HEK293 (cell line): ENCODE measurements around the gene DIO3.

Experiments
- CTCF ChIA-PET: fragments of 350-600 bp; formaldehyde crosslinking; extraction: SDS; loops from one replicate; lab custom pipeline; 2021; ENCODE audit warnings: antibody characterized with exemption; lab: Yijun Ruan, JAX
- POLR2A ChIA-PET: fragments of 300-600 bp; formaldehyde crosslinking; extraction: SDS; loops from one replicate; lab custom pipeline; 2020; ENCODE audit warnings: antibody characterized with exemption, inconsistent platforms; lab: Yijun Ruan, JAX
- H3K27ac ChIP-seq: fragments of 200-500 bp; sonication (Bioruptor generic); 2 replicates; pipeline ENCODE4 v1.5.1; 2014; ENCODE audit warnings: low read depth, low read length, control low read depth, inconsistent platforms; ENCODE audit errors: extremely low read depth
- H3K36me3 ChIP-seq, 2 experiments: fragments of 200-500 bp in 1 of 2; sonication (Bioruptor generic) in 1 of 2; 1 replicate in 1 of 2; 2 replicates in 1 of 2; pipeline ENCODE4 v1.5.1; 2014 to 2017; ENCODE audit warnings: inconsistent platforms in 2 of 2, low read length in 2 of 2; ENCODE audit not compliant: control insufficient read depth in 2 of 2, insufficient read depth in 1 of 2
- H3K4me1 ChIP-seq: fragments of 200-500 bp; sonication (Bioruptor generic); 2 replicates; pipeline ENCODE4 v1.5.1; 2014; ENCODE audit warnings: mild to moderate bottlenecking, low read length, inconsistent platforms; ENCODE audit not compliant: control insufficient read depth, insufficient read depth
- H3K4me3 ChIP-seq: 2 replicates; pipeline ENCODE4 v1.5.1; 2011; ENCODE audit warnings: low read depth, mild to moderate bottlenecking, control low read depth, low read length, moderate library complexity
- H3K9me3 ChIP-seq: fragments of 200-500 bp; sonication (Bioruptor generic); 2 replicates; pipeline ENCODE4 v1.5.1; 2014; ENCODE audit warnings: low read depth, low read length, inconsistent platforms; ENCODE audit not compliant: control insufficient read depth, insufficient read depth
- FEZF1 ChIP-seq: fragments of 450-650 bp; formaldehyde crosslinking; IDR thresholded peaks from 2 replicates; pipeline ENCODE4 v1.5.1; 2016; ENCODE audit warnings: missing biosample characterization, missing genetic modification characterization
- SCRT1 ChIP-seq: fragments of 450-650 bp; formaldehyde crosslinking; IDR thresholded peaks from 2 replicates; pipeline ENCODE4 v1.5.1; 2016; ENCODE audit warnings: missing biosample characterization, missing genetic modification characterization, borderline replicate concordance
- SCRT2 ChIP-seq: fragments of 450-650 bp; formaldehyde crosslinking; IDR thresholded peaks from 2 replicates; pipeline ENCODE4 v1.5.1; 2016; ENCODE audit warnings: missing biosample characterization, missing genetic modification characterization
- SP7 ChIP-seq: fragments of 450-650 bp; formaldehyde crosslinking; IDR thresholded peaks from 2 replicates; pipeline ENCODE4 v1.5.1; 2016; ENCODE audit warnings: missing biosample characterization, missing genetic modification characterization
- ZIC2 ChIP-seq: fragments of 450-650 bp; formaldehyde crosslinking; IDR thresholded peaks from 2 replicates; pipeline ENCODE4 v1.5.1; 2016; ENCODE audit warnings: missing biosample characterization, missing genetic modification characterization
- ZNF133 ChIP-seq: fragments of 450-650 bp; formaldehyde crosslinking; IDR thresholded peaks from 2 replicates; pipeline ENCODE4 v1.5.1; 2016; ENCODE audit warnings: missing biosample characterization, missing genetic modification characterization
- ZNF175 ChIP-seq: fragments of 450-650 bp; formaldehyde crosslinking; IDR thresholded peaks from 2 replicates; pipeline ENCODE4 v1.5.1; 2016; ENCODE audit warnings: missing biosample characterization, missing genetic modification characterization
- ZNF19 ChIP-seq: fragments of 450-650 bp; formaldehyde crosslinking; IDR thresholded peaks from 2 replicates; pipeline ENCODE4; 2016; ENCODE audit warnings: missing biosample characterization, missing genetic modification characterization, low read depth
- ZNF239 ChIP-seq: fragments of 450-650 bp; formaldehyde crosslinking; IDR thresholded peaks from 2 replicates; pipeline ENCODE4 v1.5.1; 2016; ENCODE audit warnings: missing biosample characterization, missing genetic modification characterization
- ZNF521 ChIP-seq: fragments of 450-650 bp; formaldehyde crosslinking; IDR thresholded peaks from 2 replicates; pipeline ENCODE4 v1.5.1; 2017; ENCODE audit warnings: missing biosample characterization, mild to moderate bottlenecking, missing genetic modification characterization
- ZNF571 ChIP-seq: fragments of 450-650 bp; formaldehyde crosslinking; IDR thresholded peaks from 2 replicates; pipeline ENCODE4 v1.5.0; 2017; ENCODE audit warnings: missing biosample characterization, missing genetic modification characterization
- ZNF768 ChIP-seq: fragments of 450-650 bp; formaldehyde crosslinking; IDR thresholded peaks from 2 replicates; pipeline ENCODE4 v1.5.1; 2018; ENCODE audit warnings: missing biosample characterization, mild to moderate bottlenecking, missing genetic modification characterization
- ZNF785 ChIP-seq: fragments of 450-650 bp; formaldehyde crosslinking; IDR thresholded peaks from 2 replicates; pipeline ENCODE4 v1.5.1; 2016; ENCODE audit warnings: missing biosample characterization, missing genetic modification characterization
- ZSCAN23 ChIP-seq: fragments of 450-650 bp; formaldehyde crosslinking; IDR thresholded peaks from 2 replicates; pipeline ENCODE4 v1.5.1; 2016; ENCODE audit warnings: missing biosample characterization, missing genetic modification characterization
- ZXDB ChIP-seq: fragments of 450-650 bp; formaldehyde crosslinking; IDR thresholded peaks from 2 replicates; pipeline ENCODE4 v1.5.1; 2016; ENCODE audit warnings: missing biosample characterization, missing genetic modification characterization
- TF ChIP-seq, protein P1 (sequence below): fragments of 450-650 bp; formaldehyde crosslinking; IDR thresholded peaks from 2 replicates; pipeline ENCODE4 v1.5.1; 2016; ENCODE audit warnings: missing biosample characterization, missing genetic modification characterization
- TF ChIP-seq, protein P2 (sequence below): fragments of 450-650 bp; formaldehyde crosslinking; IDR thresholded peaks from 2 replicates; pipeline ENCODE4 v1.5.1; 2016; ENCODE audit warnings: missing biosample characterization, missing genetic modification characterization, low read depth
- TF ChIP-seq, protein P3 (sequence below): fragments of 450-650 bp; formaldehyde crosslinking; IDR thresholded peaks from 2 replicates; pipeline ENCODE4 v1.5.1; 2016; ENCODE audit warnings: missing biosample characterization, missing genetic modification characterization
- TF ChIP-seq, protein P4 (sequence below): fragments of 450-650 bp; formaldehyde crosslinking; IDR thresholded peaks from 2 replicates; pipeline ENCODE4 v1.5.1; 2016; ENCODE audit warnings: missing biosample characterization, missing genetic modification characterization
- TF ChIP-seq, protein P5 (sequence below): fragments of 450-650 bp; formaldehyde crosslinking; IDR thresholded peaks from 2 replicates; pipeline ENCODE4 v1.5.1; 2016; ENCODE audit warnings: missing biosample characterization, missing genetic modification characterization

Gene DIO3

DNA sequence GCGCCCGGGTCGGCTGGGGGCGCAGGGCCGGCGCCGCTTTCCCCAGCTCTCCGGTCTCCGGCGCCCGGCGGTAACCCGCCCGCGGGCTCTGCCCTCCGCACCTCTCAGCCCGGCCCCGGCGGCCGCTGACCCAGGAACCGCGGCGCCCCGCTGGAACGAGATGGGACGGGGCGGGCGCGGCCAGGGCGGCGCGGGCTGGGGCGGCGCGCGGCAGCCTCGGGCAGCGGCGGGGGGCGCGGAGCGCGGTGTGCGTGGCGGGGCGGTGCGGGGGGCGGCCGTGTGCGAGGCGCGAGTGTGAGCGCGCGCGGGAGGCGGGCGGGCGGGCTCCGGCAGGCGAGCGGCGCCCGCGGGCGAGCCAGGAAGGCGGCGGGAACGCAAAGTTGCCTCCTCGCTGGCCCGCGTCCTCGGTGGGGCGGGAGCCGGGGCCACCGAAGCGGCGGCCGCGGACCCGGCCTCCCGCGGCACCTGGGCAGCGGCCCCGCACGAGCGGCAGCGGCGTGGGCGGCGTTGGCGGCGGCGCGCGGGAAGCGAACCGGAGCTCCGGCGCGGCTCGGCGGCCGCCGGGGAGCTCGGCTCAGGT is 671 bp upstream of the DIO3 start (continued):
- no peak for TF ChIP-seq ZNF239 (tag by site-specific recombination)
- TF ChIP-seq, all 188 proteins: peak for 0

DNA sequence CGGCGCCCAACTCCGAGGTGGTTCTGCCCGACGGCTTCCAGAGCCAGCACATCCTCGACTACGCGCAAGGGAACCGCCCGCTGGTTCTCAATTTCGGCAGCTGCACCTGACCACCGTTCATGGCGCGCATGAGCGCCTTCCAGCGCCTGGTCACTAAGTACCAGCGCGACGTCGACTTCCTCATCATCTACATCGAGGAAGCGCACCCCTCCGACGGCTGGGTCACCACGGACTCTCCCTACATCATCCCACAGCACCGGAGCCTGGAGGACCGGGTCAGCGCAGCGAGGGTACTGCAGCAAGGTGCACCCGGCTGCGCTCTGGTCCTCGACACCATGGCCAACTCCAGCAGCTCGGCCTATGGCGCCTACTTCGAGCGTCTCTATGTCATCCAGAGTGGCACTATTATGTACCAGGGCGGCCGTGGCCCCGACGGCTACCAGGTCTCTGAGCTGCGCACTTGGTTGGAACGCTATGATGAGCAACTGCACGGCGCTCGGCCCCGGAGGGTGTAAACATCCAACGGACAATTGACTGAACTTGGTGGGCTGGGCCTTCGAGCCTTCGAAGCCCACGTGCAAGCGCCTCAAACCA is 699 bp downstream of the DIO3 start:
- no peak overlapping the region for H3K27ac ChIP-seq
- H3K9me3 ChIP-seq = no peaks in the 10 kb centered on the region
- POLR2A ChIA-PET = no interaction called here
- no peak for TF ChIP-seq ZSCAN23 (tag by site-specific recombination)
- no peak for TF ChIP-seq ZNF785 (tag by site-specific recombination)
- TF ChIP-seq, protein P1, sequence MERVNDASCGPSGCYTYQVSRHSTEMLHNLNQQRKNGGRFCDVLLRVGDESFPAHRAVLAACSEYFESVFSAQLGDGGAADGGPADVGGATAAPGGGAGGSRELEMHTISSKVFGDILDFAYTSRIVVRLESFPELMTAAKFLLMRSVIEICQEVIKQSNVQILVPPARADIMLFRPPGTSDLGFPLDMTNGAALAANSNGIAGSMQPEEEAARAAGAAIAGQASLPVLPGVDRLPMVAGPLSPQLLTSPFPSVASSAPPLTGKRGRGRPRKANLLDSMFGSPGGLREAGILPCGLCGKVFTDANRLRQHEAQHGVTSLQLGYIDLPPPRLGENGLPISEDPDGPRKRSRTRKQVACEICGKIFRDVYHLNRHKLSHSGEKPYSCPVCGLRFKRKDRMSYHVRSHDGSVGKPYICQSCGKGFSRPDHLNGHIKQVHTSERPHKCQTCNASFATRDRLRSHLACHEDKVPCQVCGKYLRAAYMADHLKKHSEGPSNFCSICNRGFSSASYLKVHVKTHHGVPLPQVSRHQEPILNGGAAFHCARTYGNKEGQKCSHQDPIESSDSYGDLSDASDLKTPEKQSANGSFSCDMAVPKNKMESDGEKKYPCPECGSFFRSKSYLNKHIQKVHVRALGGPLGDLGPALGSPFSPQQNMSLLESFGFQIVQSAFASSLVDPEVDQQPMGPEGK (tag by site-specific recombination) = no peak
- TF ChIP-seq ZNF19 (tag by site-specific recombination) = no peak
- no peaks in the 10 kb centered on the region; the same call in 1 of the 2 replicates for H3K4me1 ChIP-seq
- CTCF ChIA-PET = no interaction called here
- no peak overlapping the region for H3K4me3 ChIP-seq
- no peaks in the 10 kb centered on the region for H3K36me3 ChIP-seq

DNA sequence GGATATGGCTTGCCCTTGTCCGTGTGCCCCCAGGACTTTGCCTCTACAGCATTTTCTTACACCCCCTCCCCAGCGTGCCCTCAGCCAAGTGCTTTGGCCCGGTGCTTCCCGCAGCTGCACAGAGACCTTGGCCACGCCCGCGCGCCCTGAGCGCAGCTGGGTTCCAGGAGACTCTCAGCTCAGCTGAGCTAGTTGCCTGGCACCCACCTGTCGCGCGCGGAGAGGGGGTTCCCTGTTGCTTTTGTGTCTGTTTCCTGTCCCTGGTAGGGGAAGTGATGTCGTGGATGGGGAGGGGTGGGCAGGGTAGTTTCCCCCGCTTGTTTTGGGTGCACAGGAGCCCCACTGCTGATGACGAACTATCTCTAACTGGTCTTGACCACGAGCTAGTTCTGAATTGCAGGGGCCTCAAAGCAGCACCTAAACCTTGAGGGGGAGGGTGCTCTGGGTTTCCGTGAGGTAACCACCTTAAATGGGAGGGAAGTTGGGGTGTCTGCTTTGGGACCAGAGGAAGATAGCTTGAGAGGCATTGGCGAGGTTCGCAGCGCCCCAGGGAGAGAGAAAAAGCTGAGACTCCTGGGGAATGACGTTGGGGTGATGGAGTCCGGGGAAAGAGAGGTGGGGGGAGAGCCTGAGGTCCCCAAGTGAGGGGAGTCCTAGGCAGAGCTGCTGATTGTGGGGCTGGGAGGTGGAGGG is 1.5 kb downstream of the DIO3 start:
- H3K4me3 ChIP-seq = no peak overlapping the region
- H3K9me3 ChIP-seq = no peaks in the 10 kb centered on the region
- POLR2A ChIA-PET = no interaction called here
- no peaks in the 10 kb centered on the region; the same call in 1 of the 2 replicates for H3K4me1 ChIP-seq
- TF ChIP-seq, protein P2, sequence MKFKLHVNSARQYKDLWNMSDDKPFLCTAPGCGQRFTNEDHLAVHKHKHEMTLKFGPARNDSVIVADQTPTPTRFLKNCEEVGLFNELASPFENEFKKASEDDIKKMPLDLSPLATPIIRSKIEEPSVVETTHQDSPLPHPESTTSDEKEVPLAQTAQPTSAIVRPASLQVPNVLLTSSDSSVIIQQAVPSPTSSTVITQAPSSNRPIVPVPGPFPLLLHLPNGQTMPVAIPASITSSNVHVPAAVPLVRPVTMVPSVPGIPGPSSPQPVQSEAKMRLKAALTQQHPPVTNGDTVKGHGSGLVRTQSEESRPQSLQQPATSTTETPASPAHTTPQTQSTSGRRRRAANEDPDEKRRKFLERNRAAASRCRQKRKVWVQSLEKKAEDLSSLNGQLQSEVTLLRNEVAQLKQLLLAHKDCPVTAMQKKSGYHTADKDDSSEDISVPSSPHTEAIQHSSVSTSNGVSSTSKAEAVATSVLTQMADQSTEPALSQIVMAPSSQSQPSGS (tag by site-specific recombination) = no peak
- TF ChIP-seq ZNF521 (tag by site-specific recombination) = no peak
- peak; percentile 99 for TF ChIP-seq SCRT2 (tag by site-specific recombination)
- peak; percentile 92 for TF ChIP-seq SCRT1
- TF ChIP-seq ZNF175 (tag by site-specific recombination) = no peak
- TF ChIP-seq, protein P3, sequence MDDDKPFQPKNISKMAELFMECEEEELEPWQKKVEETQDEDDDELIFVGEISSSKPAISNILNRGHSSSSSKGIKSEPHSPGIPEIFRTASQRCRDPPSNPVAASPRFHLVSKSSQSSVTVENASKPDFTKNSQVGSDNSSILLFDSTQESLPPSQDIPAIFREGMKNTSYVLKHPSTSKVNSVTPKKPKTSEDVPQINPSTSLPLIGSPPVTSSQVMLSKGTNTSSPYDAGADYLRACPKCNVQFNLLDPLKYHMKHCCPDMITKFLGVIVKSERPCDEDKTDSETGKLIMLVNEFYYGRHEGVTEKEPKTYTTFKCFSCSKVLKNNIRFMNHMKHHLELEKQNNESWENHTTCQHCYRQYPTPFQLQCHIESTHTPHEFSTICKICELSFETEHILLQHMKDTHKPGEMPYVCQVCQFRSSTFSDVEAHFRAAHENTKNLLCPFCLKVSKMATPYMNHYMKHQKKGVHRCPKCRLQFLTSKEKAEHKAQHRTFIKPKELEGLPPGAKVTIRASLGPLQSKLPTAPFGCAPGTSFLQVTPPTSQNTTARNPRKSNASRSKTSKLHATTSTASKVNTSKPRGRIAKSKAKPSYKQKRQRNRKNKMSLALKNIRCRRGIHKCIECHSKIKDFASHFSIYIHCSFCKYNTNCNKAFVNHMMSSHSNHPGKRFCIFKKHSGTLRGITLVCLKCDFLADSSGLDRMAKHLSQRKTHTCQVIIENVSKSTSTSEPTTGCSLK (tag by site-specific recombination) = no peak
- TF ChIP-seq FEZF1 = no peak
- TF ChIP-seq ZIC2 = peak; percentile 34; the same call in 1 of the 2 replicates
- TF ChIP-seq ZXDB = no peak
- TF ChIP-seq, protein P4, sequence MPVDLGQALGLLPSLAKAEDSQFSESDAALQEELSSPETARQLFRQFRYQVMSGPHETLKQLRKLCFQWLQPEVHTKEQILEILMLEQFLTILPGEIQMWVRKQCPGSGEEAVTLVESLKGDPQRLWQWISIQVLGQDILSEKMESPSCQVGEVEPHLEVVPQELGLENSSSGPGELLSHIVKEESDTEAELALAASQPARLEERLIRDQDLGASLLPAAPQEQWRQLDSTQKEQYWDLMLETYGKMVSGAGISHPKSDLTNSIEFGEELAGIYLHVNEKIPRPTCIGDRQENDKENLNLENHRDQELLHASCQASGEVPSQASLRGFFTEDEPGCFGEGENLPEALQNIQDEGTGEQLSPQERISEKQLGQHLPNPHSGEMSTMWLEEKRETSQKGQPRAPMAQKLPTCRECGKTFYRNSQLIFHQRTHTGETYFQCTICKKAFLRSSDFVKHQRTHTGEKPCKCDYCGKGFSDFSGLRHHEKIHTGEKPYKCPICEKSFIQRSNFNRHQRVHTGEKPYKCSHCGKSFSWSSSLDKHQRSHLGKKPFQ (tag by site-specific recombination) = no peak
- no peak for TF ChIP-seq ZNF571 (tag by site-specific recombination)
- no peak for TF ChIP-seq SP7 (tag by site-specific recombination)
- TF ChIP-seq ZNF768 (tag by site-specific recombination) = no peak
- TF ChIP-seq, protein P5, sequence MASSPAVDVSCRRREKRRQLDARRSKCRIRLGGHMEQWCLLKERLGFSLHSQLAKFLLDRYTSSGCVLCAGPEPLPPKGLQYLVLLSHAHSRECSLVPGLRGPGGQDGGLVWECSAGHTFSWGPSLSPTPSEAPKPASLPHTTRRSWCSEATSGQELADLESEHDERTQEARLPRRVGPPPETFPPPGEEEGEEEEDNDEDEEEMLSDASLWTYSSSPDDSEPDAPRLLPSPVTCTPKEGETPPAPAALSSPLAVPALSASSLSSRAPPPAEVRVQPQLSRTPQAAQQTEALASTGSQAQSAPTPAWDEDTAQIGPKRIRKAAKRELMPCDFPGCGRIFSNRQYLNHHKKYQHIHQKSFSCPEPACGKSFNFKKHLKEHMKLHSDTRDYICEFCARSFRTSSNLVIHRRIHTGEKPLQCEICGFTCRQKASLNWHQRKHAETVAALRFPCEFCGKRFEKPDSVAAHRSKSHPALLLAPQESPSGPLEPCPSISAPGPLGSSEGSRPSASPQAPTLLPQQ (tag by site-specific recombination) = no peak
- TF ChIP-seq ZNF133 (tag by site-specific recombination) = no peak
- TF ChIP-seq, all 188 proteins: peak for 3
- no peak overlapping the region for H3K27ac ChIP-seq
- CTCF ChIA-PET = interaction anchor here (0.6 kb wide), 2 partner anchors 86 to 364 kb away, joined by 4 to 5 read pairs; no protein-coding TSS in a partner anchor
- H3K36me3 ChIP-seq = no peaks in the 10 kb centered on the region
